A673 (cell line): ENCODE measurements around the gene CAPN8.

ENCODE experiments used
- CTCF ChIP-seq: fragments of 300-800, 200-600 bp; sonication (generic); conservative IDR thresholded peaks from 2 replicates; pipeline ENCODE4 v1.5.1; 2017; ENCODE audit warnings: low read depth, mild to moderate bottlenecking, antibody characterized with exemption, low read length, moderate library complexity, mixed read lengths
- EZH2 ChIP-seq: fragments of 200-600 bp; sonication (generic); IDR thresholded peaks from 2 replicates; pipeline ENCODE4 v1.6.1; 2017; ENCODE audit warnings: borderline replicate concordance, low read depth, mild to moderate bottlenecking, mixed read lengths, antibody characterized with exemption, low read length; ENCODE audit not compliant: poor library complexity, severe bottlenecking

DNA sequence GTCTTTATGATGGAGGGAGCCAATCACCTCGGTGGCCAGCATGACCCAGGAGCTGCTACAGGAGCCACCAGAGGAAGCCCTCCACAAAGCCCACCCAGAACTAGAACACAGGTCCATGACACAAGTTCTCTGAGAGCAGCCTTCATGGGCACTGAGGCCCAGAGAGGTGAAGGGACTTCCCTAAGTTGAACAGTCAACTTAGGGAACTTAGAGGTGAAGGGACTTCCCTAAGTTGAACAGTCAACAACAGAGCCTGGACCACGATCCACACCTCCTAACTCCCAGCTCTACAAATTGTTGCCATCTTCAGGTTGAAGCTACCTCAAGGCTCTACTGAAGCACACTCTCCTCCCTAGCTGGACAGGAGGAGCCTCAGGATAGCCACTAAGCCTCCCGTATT is 139.5 kb downstream of the CAPN8 start:
- TF ChIP-seq CTCF: no peak
- TF ChIP-seq EZH2: no peak
